HFFc6 (cell line): ENCODE results near the gene PSME1. TPM values are rescaled to one million over a fixed set of nuclear protein-coding genes. Genes with fewer than 3 reads are reported as not detected.
A peak's percentile ranks its signal among the peaks of the same experiment; 100 is the strongest.

ENCODE experiments used
- DNase-seq: peaks from one replicate; pipeline ENCODE4 v3.0.0-alpha.2; 2018
- H3K27ac Mint-ChIP-seq: 2 replicates; pipeline ENCODE4 v1.8.0; 2020; ENCODE audit warnings: mild to moderate bottlenecking, mixed read lengths
- H3K27me3 Mint-ChIP-seq: 2 replicates; pipeline ENCODE4 v1.8.0; 2021; ENCODE audit warnings: mild to moderate bottlenecking, moderate library complexity, mixed read lengths; ENCODE audit not compliant: insufficient read depth
- H3K36me3 Mint-ChIP-seq: 2 replicates; pipeline ENCODE4 v1.8.0; 2021; ENCODE audit warnings: low read depth, mixed read lengths
- H3K4me1 Mint-ChIP-seq: 2 replicates; pipeline ENCODE4 v1.8.0; 2020; ENCODE audit warnings: low read depth, mixed read lengths
- H3K4me3 Mint-ChIP-seq: 2 replicates; pipeline ENCODE4 v1.8.0; 2020; ENCODE audit warnings: mild to moderate bottlenecking, moderate library complexity, mixed read lengths
- H3K9me3 Mint-ChIP-seq: 2 replicates; pipeline ENCODE4 v1.8.0; 2020; ENCODE audit warnings: mild to moderate bottlenecking, mixed read lengths
- total RNA-seq, 6 experiments: library from RNA; stranded (reverse); fragmentation: NEBNext Ultra II Directional; extraction: Animal tissue kit (Norgen Biotek cat#: 25700); gene quantifications; 2 replicates in 1 of 6; 3 replicates in 5 of 6; pipeline ENCODE4 v1.2.3, GENCODE V29; 2021
- TF ChIP-seq, protein P1 (sequence below): fragments of 200-600 bp; sonication (generic); IDR thresholded peaks from 2 replicates; pipeline ENCODE4 v1.5.0; 2021; ENCODE audit warnings: antibody characterized with exemption, mild to moderate bottlenecking

The PSME1 gene
- total RNA-seq, 6 experiments from 2014 or later: 88.4 to 120 (median 113) TPM

DNA sequence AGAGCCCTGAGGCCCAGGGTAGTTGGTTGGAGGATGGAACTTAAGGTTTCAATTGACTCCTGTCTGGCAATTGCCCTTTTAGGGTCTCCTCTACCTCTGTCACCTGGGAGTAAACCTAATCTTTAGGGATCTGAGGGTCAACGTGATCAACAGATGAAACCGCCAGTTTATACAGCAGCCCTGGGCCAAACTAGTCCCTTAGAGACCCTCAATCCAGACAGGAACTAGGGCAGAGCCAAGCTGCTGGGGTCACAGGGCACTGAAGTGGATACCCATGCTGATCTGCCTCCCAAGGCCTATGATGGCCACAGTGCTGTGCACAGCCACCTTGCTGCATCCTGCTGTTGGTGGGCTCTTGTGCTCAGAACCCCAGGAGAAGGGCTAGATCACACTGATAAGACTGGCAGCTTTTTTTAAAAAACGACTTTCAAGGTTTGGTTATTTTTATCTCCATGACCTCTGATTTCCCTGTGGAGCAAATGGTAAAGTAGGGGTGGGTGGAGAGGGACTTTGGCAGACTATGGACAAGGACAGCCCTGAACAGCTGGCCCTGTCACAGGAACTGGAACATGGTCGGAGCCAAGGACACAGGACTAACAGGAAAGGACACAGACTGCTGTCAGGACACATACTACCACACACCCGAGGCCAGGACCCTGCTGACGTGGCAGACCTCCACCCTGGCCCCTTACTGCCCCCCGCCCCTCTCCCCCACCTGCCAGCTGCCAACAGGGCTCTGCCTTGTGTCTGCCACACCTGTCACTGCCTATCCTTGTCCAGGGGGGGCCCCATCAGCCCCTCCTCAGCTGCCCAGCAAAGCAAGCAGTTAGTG is 5.1 kb upstream of the PSME1 start:
- Mint-ChIP-seq H3K36me3 (no peaks in the 10 kb centered on the region), H3K4me1 (peaks cover 7% of the 10 kb centered on the region), H3K27me3 (peaks cover 3% of the 10 kb centered on the region; the same call in 1 of the 2 replicates), H3K4me3 (no peak overlapping the region), H3K27ac (no peak overlapping the region), H3K9me3 (no peaks in the 10 kb centered on the region)
- DNase-seq: no peak
- TF ChIP-seq, protein P1, sequence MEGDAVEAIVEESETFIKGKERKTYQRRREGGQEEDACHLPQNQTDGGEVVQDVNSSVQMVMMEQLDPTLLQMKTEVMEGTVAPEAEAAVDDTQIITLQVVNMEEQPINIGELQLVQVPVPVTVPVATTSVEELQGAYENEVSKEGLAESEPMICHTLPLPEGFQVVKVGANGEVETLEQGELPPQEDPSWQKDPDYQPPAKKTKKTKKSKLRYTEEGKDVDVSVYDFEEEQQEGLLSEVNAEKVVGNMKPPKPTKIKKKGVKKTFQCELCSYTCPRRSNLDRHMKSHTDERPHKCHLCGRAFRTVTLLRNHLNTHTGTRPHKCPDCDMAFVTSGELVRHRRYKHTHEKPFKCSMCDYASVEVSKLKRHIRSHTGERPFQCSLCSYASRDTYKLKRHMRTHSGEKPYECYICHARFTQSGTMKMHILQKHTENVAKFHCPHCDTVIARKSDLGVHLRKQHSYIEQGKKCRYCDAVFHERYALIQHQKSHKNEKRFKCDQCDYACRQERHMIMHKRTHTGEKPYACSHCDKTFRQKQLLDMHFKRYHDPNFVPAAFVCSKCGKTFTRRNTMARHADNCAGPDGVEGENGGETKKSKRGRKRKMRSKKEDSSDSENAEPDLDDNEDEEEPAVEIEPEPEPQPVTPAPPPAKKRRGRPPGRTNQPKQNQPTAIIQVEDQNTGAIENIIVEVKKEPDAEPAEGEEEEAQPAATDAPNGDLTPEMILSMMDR: no peak

DNA sequence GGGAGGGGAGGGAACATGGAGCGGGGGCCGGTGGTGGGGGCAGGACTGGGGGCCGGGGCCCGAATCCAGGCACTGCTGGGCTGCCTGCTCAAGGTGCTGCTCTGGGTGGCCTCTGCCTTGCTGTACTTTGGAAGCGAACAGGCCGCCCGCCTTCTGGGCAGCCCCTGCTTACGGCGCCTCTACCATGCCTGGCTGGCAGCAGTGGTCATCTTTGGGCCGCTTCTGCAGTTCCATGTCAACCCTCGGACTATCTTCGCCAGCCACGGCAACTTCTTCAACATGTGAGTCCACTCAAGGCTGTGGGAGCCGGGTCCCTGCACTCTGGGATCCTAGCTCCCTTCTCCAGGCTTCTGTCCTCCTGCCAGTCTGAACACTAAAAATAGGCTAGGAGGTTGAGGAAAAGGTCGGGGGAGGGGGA is 4.4 kb upstream of the PSME1 start:
- TF ChIP-seq, protein P1: no peak
- Mint-ChIP-seq H3K9me3 (no peaks in the 10 kb centered on the region), H3K4me1 (peaks cover 9% of the 10 kb centered on the region), H3K36me3 (no peaks in the 10 kb centered on the region), H3K27ac (no peak overlapping the region), H3K4me3 (no peak overlapping the region), H3K27me3 (peaks cover 3% of the 10 kb centered on the region)
- no peak for DNase-seq

DNA sequence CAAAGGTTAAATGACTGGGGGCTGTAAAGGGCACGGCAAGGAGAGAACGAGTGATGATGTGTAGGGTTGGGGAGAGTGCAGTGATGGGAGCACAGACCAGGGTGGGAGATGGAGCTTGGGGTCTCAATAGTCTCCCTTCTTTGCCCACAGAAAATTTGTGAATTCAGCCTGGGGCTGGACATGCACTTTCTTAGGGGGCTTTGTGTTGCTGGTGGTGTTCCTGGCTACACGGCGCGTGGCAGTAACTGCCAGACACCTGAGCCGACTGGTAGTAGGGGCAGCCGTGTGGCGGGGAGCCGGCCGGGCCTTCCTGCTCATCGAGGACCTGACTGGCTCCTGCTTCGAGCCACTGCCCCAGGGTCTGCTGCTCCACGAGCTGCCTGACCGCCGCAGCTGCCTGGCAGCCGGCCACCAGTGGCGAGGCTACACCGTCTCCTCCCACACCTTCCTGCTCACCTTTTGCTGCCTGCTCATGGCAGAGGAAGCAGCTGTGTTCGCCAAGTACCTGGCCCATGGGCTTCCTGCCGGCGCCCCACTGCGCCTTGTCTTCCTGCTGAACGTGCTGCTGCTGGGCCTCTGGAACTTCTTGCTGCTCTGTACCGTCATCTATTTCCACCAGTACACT is 3.8 kb upstream of the PSME1 start:
- H3K27ac Mint-ChIP-seq: no peak overlapping the region
- peaks cover 15% of the 10 kb centered on the region for H3K4me1 Mint-ChIP-seq
- DNase-seq: no peak
- TF ChIP-seq, protein P1: no peak
- H3K27me3 Mint-ChIP-seq: peaks cover 3% of the 10 kb centered on the region
- H3K36me3 Mint-ChIP-seq: peaks cover 5% of the 10 kb centered on the region
- no peak overlapping the region for H3K4me3 Mint-ChIP-seq
- H3K9me3 Mint-ChIP-seq: no peaks in the 10 kb centered on the region

DNA sequence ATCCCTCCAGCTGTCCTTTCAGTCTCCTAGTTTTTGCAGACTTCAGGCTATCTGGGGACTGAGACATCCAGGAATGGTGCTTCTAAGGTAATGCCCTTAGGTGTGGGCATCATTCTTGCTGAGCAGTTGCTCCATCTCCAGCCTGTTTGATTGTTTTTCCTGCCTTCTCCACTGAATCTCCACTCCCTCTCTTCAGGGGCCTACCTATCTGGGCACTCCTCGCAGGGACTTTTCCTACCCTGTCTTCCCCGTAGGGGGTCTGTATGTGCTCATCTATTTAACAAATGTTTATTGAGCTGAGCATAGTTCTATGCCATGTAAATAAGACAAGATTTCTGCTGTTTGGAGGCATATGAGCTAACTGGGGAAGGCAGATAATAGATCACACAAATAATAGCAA is 3.0 kb upstream of the PSME1 start:
- no peaks in the 10 kb centered on the region for H3K9me3 Mint-ChIP-seq
- H3K27ac Mint-ChIP-seq: no peak overlapping the region
- no peak for DNase-seq
- H3K4me3 Mint-ChIP-seq: no peak overlapping the region
- peaks cover 10% of the 10 kb centered on the region for H3K36me3 Mint-ChIP-seq
- peaks cover 3% of the 10 kb centered on the region for H3K27me3 Mint-ChIP-seq
- peaks cover 19% of the 10 kb centered on the region for H3K4me1 Mint-ChIP-seq
- TF ChIP-seq, protein P1: no peak

DNA sequence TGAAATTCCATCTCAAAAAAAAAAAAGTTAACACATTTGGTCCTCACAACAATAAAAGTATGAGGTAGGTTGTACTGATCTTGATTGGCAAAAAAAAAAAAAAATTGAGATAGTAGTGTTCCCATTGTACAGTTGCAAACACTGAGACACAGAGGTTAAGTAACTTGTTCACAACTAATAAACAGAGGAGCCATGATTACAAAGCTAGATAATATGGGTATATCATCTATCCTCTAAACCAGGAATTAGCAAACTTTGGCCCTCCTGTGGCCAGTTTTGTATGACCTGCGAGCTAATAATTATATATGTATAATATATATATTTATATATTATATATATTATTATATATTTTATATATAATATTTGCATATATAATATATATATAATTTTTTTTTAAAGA is 2.3 kb upstream of the PSME1 start:
- Mint-ChIP-seq H3K9me3 (no peaks in the 10 kb centered on the region), H3K27me3 (peaks cover 3% of the 10 kb centered on the region), H3K27ac (no peak overlapping the region), H3K4me3 (no peak overlapping the region), H3K4me1 (peaks cover 23% of the 10 kb centered on the region), H3K36me3 (peaks cover 17% of the 10 kb centered on the region)
- DNase-seq: no peak
- TF ChIP-seq, protein P1: 0 out of 2 replicates have a peak, but pooled peaks have one; percentile 15
